ENCODE measurements around the gene LGR4.

Gene LGR4

DNA sequence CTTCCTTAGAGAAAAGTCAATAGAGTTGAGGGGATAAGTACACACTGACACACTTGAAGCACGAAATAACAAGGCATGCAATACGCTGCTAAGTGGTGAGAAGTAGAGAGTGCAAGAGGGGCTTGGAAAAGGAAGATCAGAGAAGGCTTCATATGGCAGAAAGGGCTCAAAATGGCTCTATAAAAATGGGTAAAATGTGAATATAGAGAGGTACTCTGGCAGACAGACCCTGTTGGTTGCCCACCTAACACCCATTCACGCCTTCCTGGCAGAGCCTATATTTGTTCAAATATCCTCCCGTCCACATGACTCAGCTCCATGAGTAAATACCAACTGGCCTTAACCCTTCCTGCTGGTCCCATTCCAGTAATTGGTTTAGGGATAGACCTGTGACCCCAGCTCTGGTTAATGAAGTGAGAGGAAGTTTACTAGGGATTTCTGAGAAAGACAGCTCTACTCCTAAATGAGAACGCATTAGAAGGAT, 70.7 kb downstream of the LGR4 start:
- no peak for DNase-seq (ENCODE audit: low spot score)

DNA sequence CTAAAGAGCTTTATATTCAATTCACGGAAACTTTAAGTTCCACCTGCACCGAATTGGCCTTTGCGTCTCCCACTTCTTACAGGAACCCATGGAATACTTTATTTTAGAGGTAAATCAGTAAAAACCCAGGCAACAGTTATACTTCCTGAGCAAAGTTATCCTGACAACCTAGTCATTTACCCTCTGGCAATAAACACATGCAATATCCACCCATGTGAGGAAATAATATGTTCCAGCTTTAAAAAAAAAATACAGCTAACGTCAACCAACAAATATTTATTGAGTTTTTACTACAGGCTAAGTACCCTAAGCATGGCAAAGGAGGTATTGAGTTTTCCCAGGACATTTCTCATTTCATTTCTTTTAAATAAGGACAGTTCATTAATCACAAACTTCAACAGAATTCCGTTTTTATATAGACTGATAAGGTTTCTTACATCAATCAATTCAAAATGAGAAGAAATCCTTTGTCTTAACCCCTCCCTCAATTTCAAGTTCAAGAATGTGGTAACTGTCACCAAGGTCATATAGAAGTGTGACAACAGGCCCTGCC, 71.2 kb downstream of the LGR4 start:
- no peak for DNase-seq (ENCODE audit: low spot score)

DNA sequence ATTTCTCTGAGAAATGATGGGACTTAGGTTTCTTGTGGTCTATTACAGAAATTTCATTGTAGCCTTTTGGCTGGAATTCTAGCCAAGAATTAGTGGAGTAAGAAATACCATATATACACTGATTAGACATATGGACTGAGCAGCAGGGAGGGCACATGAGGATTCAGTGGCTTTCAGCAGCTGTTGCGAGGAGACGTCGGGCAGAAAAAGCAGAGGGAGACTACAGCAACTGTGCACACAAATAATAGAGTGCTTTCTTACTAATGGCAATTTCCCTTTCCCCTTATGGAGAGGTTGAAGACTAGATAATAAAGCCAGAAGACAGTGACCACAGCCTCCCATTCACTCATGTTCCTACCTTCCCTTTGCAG, 74.2 kb downstream of the LGR4 start:
- DNase-seq (ENCODE audit: low spot score): no peak

DNA sequence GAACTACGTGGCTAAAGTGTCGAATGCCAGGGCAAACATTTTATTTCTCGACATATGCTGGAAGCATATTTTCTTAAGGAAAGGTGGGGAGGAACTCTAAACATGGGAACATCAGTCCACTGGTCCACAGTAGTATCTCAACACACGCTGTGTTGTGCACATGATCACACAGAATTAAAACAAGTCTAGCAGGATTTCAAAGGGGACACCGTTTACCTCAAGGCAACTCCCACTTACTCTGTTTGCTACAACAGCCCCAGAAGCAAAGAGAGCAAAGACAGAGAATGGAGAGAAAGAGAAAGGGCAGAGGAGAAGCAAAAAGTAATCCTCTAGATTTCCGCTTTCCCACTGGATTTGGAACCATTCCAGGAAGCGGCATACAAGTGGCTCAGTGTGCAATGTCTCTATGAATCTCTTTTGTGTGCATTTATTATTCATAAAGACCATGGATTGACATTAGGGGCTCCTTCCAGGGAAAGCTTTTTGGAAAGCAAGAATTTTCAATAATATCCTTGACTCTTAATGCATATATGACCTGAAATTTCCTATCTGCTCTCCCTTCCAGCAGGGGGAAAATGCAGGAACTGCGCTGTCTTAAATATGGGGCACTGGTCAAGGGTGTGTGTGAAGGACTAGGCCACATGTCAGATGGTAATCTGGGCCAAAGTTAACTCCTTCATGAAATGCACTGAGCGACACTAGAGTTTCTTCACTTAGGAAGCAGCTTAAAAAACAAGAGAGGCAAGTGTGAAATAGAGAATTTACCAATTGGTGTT, 74.8 kb downstream of the LGR4 start:
- DNase-seq (ENCODE audit: low spot score): no peak

DNA sequence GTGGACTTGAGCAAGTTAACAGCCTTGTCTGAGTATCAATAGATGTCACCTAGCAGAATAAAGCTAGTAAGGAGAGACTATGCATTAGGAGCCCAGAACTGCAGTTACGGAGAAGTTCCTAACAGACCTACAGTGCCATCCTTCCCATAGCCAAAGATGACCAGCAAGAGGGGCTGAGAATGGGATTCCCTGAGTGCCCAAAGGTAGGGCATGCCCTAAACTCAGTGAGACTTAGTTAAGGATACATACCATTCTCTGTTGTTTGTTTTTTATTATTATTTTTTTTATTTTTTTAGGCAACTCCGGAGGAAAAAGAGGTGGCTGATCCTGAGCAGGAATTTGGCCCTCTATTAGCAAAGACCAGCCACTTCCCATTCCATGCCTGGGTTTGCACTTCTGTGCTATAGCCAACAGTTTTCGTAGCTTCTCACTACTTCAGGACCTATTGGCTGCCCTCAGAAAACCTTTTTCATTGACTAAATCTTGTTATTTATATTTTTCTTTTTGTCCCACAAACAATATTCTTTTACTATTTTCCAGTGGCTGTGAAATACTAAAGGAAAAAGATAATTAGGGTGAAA, 76.2 kb downstream of the LGR4 start:
- no peak for DNase-seq (ENCODE audit: low spot score)

DNA sequence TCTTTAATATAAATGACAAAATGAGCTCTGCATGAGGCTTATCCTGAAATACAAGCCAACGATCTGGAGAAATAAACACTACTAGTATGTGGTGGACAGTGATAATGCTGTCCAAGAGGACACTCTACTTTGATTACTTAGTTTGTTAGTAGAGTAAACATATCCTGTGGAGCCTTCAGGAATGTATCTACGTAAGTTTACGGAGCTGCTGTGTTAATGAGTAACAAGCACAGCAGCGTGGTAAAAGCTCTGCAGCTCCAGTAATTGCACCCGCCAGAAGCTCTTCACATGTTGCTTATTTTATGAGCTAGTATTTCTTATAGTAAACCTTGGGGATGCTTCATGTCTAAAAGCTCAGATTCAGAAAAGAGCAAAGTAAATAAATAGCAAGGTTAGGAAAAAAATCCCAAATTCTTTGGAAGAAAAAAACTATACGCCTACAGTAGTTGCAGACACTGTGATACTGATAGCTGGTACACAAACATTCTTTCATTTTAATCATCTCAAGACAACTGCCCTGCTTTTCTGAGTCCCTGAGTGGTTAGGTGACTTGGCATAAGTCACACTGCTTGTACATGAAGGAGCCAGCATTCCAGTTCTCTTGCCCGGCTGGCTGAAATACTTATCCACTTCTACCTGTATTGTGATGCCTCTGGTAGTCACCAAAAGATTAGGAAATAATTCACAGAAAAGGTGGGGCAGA, 76.9 kb downstream of the LGR4 start:
- DNase-seq (ENCODE audit: low spot score): no peak

DNA sequence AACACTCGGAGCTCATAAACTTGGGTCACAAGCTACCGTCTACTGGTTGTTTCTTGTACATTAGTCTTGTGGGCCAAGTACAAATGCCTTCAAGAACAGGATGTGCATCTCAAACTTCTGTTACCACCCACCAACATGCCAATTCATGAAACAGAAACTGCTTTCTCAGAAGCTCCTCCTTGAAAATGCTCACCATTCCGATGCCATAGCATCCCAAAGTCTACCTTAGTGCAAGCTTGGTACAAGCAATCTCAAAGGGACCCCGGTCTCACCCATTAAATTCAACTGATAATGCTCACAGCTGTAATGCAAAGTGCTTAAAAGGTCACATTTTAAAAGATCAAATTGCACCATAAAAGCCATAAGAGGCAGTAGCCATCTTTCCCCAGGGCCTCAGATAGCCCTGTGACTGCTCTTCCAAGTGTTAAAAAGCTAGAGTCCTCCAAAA, 77.8 kb downstream of the LGR4 start:
- no peak for DNase-seq (ENCODE audit: low spot score)

DNA sequence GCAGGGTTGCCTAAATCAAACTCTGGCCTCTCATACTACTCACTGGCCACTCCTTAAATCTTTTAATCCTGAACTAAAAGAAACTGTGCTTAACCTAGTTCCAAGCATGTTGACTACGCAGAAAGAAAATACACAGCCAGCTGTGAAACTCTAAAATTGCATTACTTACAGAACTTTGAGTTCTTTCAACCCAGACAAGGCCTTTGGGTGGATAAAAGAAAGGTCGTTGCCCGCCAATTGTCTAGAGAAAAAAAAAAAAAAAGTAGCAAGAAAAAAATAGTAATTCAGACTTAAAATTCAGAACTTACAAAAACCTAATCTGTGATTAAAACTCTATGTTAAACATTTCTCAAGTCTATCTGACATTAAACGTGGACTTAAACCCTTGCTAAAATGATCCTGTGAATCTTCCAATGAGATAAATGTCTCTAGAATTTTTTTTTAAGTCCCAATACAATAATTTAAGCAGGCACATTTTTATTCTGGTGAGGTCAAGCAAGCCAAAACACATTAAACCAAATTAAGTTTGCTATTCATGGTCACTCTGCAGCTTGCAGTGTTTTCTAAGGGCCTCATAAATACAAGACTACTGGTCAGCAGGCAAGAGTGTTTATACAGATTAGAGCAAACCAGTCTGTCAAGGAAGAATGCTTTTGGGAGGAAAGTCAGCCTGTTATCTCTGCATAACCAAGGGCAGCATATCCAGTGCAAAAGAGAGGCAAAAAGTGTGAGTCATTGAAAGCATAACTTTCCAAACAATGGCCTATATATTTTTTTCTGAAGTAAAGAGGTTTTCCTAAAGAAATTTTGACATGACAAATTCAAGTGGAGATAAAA, 80.1 kb downstream of the LGR4 start:
- DNase-seq (ENCODE audit: low spot score): peak; percentile 9

DNA sequence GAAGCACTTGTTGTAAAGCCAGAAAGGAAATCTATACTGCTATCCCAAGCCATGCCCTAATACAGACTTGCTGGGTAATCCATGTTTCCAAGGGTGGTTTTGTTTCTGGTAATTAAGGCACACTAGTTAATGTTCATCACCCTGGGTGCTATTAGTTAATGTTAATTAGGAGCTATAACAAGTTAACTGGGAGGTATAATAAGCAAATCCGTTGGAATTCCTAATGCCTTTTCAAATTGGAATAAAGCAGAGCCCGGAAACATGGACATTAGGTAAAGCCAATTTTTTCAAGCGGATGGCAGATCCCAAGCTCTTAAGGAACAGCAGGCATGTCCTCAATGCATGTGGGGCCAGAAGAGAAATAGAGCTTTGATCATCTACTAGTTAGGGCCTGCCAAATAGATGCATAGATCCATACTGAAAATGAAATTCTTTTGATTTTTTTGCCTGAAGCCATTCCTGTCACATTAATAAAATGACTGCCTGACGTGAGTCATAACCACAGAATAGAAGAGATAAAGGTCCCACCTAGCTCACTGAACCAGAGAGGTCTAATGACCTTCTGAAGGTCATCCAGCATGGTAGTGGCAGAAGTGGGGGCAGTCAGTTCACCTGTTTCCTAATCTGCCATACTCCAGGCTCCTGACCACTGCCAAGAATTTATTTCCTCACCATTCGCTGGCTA, 81.1 kb downstream of the LGR4 start:
- DNase-seq (ENCODE audit: low spot score): no peak

DNA sequence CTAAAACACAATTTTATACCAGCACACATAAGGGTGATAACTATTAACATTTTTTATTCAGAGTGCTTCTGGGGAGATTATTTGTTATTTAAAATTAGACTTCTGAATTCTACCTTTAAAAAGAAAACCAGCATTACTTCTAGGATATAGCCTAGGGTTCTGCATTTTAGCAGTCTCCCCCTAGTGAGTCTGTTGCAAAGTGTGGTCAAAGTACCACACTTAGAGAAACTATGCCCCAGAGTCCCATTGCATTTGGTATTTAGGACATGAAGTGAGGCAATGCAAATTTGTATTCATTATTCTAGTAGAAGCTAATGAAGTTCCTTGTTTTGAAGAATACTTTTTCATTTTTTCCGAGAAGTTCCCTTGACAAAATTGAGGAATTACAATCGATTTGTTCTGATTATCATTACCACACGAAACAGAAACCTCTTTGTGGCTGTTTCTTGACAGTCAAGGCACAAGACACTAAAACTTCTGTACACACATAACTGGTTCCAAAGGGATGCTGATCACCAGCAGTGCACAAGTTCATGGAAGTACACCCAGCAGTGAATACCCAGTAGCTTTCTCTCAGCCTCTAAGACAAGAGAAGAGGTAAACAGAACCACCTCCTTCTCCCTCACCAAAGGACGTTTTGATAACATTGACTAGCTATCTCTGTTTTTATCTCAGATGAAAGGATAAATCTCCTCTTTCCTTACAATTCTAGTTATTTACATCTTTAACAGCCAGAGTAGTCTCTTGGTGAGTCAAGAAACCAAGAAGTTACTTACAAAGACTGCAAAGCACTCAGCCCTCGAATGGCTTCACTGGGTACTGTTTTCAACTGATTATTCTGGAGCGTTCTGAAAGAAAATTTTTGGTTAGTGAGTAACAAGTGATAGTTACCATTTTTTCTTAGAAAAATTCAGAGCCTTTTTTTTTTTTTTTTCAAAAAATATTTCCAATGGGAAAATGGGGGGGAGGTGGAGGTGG, 82.0 kb downstream of the LGR4 start:
- DNase-seq (ENCODE audit: low spot score): no peak

DNA sequence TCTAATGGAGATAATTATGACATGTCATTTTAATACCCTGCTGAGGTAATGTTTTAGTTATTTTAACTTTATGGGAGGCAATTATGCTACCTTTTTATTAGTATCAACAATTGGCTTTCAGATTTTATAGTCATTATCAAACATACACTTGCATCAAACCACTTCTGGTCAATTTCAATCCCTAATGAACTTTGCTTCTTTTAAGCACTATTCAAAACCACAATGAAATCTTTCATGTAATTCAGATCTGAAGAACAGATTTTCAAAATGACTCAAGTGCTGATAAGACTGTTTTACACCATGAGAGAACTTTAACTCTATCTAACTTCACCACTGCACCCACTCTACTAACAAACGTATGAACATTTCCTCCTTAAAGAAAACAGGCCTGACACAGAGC, 83.7 kb downstream of the LGR4 start:
- no peak for DNase-seq (ENCODE audit: low spot score)

DNA sequence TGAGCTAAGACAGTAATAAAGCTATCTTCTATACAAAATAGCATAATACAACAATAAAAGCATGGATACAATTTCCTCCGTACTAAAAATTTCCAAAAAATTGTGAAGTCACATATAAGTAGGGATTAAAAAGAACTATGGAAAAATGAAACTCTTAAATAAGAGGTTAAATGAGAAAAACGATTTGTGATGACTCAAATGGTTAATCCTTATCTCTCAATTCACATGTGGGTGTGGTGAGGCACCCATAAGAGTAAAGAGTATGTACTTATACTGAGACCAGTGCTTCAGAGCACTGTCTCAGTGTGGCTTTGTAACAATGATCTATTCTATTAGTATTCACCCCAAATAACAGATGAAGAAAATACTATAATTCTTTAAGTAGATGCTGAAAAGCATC, 84.6 kb downstream of the LGR4 start:
- DNase-seq (ENCODE audit: low spot score): no peak

DNA sequence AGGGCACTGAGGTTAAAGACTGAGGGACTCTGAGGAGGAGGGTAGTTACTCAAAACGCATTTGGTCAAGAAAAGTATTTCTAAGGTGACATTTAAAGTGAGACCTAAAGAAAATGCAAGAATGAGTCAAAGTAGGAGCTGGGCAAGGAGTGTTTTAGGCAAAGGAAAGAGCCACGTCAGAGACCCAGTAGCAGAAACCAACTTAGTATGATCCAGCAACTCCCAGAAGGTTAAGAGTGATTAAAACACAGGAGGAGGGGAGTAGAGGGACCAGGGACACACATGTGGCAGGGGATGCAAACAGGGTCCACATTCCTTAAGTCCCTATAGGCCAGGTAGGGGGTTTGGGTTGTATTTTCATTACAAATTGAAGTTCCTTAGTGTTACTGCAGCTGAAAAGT, 85.2 kb downstream of the LGR4 start:
- no peak for DNase-seq (ENCODE audit: low spot score)

DNA sequence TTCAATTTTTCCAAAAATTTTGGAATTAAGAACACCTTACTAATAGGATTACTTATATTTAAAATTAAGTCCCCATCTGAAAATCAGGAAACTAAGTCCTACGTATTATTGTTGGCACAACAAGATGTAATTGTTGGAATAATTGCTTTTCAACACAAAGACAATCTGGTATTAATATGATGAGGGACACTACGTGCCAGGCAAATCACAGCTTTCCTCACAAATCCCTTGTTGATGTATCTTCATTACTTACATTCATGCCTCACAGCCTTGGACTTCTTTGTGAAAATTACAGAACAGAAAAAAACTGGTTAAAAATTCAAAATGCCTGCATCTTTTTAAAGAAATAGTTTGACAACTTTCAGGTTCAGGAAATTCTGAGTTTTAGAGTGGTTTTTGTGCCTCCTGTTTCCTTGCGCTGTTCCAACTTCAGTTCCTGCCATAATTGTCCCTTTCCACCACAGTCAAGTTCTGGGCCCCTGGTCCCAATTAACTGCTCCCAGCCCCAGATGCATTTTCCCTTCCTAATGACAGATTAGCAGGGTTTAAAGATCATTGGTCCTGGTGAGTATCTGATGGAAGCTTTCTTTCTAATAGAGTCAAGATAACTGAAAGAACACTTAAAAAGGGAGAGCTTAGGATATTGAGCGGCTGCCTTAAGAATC, 86.3 kb downstream of the LGR4 start:
- DNase-seq (ENCODE audit: low spot score): no peak

DNA sequence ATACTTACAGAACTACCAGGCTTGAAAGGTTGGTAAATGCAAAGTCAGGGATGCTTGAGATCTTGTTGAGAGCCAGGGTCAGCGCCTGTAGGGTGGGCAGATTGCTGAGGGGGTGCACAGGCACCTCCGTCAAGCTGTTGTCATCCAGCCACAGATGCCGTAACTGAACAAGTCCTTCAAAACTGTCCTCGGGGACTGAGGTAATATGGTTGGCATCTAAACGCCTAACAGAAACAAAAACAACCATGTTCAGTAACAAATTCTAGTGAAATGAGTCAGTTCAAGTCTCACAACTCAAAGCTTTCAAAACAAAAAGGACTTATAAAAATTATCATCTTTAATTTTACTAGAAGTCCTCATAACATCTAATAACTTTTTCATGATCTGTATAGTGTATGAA, 87.3 kb downstream of the LGR4 start:
- no peak for DNase-seq (ENCODE audit: low spot score)

DNA sequence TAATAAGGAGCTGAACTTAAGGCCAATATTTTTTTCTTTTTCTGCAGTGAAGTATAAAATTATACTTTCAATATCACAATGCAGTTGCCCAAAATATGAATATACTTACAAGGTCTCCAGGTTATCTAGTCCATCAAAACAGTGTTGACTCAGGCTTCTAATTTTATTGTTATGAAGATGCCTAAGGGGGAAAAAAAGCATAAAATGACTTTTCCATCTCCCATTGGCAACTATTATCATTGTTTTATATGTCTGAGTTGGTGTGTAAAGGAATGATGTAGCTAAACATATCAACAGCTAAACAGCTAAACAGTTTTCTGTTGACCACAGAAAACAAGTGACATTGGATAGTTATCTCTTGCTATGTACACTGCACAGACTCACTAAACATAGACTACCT, 88.4 kb downstream of the LGR4 start:
- no peak for DNase-seq (ENCODE audit: low spot score)

DNA sequence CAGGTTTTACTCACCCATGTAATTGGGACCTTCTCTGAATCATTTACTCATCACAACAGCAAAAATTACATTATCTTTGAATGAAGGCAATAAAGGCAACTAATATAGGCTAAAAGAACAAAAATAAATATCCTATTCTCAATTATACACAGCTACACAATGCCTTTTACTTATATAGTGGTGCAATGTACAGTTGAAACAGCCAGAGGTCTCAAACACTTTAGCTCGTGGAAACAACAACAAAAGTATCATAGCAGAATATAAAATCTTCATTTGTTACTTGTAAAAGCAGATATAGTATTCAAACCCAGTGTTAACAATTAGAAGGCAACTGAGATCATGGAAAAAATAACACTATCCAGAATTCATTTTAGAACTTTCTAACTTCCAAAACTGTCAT, 88.9 kb downstream of the LGR4 start:
- no peak for DNase-seq (ENCODE audit: low spot score)

DNA sequence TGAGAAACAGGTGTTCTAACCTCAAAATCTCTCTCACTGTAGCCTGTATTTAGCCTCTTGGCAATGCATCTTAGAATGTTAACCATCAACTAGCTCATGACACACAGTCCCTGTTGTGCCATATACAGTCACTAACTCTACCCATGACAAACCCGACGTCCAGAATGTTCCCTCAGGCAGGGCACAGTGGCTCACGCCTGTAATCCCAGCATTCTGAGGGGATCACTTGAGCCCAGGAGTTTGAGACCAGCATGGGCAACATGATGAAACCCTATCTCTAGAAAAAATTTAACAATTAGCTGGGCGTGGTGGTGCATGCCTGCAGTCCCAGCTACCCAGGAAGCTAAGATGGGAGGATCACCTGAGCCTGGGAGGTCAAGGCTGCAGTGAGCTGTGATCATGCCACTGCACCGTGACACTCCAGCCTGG, 91.3 kb downstream of the LGR4 start:
- no peak for DNase-seq (ENCODE audit: low spot score)

DNA sequence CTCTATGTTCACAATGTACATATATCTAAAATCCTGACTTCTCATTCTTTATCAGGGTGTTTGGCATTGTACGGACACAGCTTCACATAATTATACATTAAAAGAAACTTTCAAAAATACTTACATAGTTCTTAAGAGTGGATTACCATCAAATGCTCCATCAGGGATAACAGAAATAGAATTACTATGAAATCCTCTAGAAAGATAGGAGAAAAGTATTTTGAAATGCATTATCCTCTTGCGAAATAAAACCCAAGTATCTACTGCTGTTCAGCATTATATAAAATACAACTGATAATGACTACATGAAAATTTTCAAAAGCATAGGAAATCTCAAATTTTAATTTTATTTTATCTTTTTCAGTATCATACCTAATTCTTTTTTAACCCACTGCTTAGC, 91.8 kb downstream of the LGR4 start:
- DNase-seq (ENCODE audit: low spot score): no peak

DNA sequence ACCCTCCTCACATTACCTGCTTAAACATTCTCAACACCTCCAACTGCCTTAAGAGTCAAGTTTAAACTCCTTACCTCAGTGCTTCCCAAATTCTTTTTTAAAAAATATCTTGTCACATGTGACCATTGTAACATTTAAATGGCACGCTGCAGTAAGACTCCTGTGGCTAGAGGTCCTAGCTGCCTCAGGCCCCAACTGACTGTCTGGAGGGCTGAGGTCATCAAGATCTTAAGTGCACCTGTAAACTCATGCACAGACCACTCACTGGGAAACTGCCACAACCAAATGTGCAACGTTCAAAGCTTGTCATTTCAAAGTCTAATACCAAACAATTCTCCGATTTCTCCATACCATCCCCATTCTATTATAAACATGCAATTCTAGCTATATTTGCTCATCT, 93.1 kb downstream of the LGR4 start:
- no peak for DNase-seq (ENCODE audit: low spot score)
